HepG2 (cell line): ENCODE data around the gene SNCG. TPM values are rescaled to one million over a fixed set of nuclear protein-coding genes. Genes with fewer than 3 reads are reported as not detected.
A peak's percentile ranks its signal among the peaks of the same experiment; 100 is the strongest.

Experiments used
- ATAC-seq: fragments of 200-7000 bp; cut with Tn5 transposase; 3 replicates; pipeline ENCODE4 v1.9.1; 2020; ENCODE audit warnings: mild to moderate bottlenecking, moderate library complexity
- BruUV-seq: library from RNA; stranded (reverse); fragments of 400-500 nt; replicated peaks from 2 replicates; lab custom pipeline; 2021; lab: Mats Ljungman, UMichigan
- CTCF ChIA-PET: fragments of 300-600 bp; formaldehyde crosslinking; extraction: SDS; loops from one replicate; lab custom pipeline; 2021; ENCODE audit warnings: low total read pairs, inconsistent platforms, low intra/inter-chr PET ratio; lab: Yijun Ruan, JAX
- POLR2A ChIA-PET: fragments of 350-600 bp; sonication (Branson Sonifier 250); formaldehyde crosslinking; loops from one replicate; lab custom pipeline; 2020; ENCODE audit warnings: antibody characterized with exemption, inconsistent platforms; lab: Yijun Ruan, JAX
- DNase-seq: peaks from one replicate; pipeline ENCODE4 v3.0.0-alpha.2; 2015; ENCODE audit warnings: low spot score
- FAIRE-seq: peaks from 3 replicates; lab custom pipeline; 2011; peaks lifted over from hg19 to GRCh38; lab: Jason Lieb, UNC
- H2AFZ ChIP-seq: one replicate; pipeline ENCODE4 v1.6.1; 2011; ENCODE audit warnings: low read length, inconsistent platforms
- H3K27ac ChIP-seq: fragments of 300-600 bp; 3 replicates; pipeline ENCODE4 v1.8.0; 2011; ENCODE audit warnings: mixed run types, mild to moderate bottlenecking, mixed read lengths, low read length, inconsistent platforms; ENCODE audit not compliant: insufficient read depth; ENCODE audit errors: extremely low read length
- H3K27me3 ChIP-seq, 2 experiments: fragments of 200-600 bp in 1 of 2; 2 replicates in 1 of 2; 3 replicates in 1 of 2; pipeline versions ENCODE4 v1.6.0 to v1.8.0; 2011; ENCODE audit warnings: low read length in 2 of 2, mild to moderate bottlenecking in 2 of 2, moderate library complexity in 2 of 2, inconsistent platforms in 1 of 2; ENCODE audit not compliant: insufficient read depth in 2 of 2, control insufficient read depth in 1 of 2
- H3K36me3 ChIP-seq, 2 experiments: fragments of 200-600 bp in 1 of 2; replicated peaks in 1 of 2; 2 replicates in 1 of 2; 3 replicates in 1 of 2; pipeline versions ENCODE4 v1.5.1 to v1.8.0; 2011; ENCODE audit warnings: low read length in 2 of 2, inconsistent platforms in 1 of 2; ENCODE audit not compliant: insufficient read depth in 2 of 2, control insufficient read depth in 1 of 2
- H3K4me1 ChIP-seq: 2 replicates; pipeline ENCODE4 v1.5.1; 2012; ENCODE audit warnings: low read length, inconsistent platforms; ENCODE audit not compliant: insufficient read depth
- H3K4me2 ChIP-seq: 2 replicates; pipeline ENCODE4 v1.6.0; 2011; ENCODE audit warnings: low read depth, low read length, inconsistent platforms
- H3K4me3 ChIP-seq, 3 experiments: fragments of 200-600 bp in 1 of 3; sonication (generic), shearing (Covaris generic) in 1 of 3; replicated peaks in 1 of 3; 2 replicates each; pipeline ENCODE4 v1.5.1; 2011 to 2016; ENCODE audit warnings: low read length in 3 of 3, inconsistent platforms in 2 of 3, low read depth in 2 of 3, mild to moderate bottlenecking in 2 of 3, control low read depth in 1 of 3, mixed read lengths in 1 of 3; ENCODE audit not compliant: insufficient read depth in 1 of 3
- H3K79me2 ChIP-seq: one replicate; pipeline ENCODE4 v1.6.1; 2011; ENCODE audit warnings: low read length, inconsistent platforms; ENCODE audit not compliant: insufficient read depth
- H3K9ac ChIP-seq: 2 replicates; pipeline ENCODE4 v1.6.0; 2011; ENCODE audit warnings: mild to moderate bottlenecking, low read depth, low read length, inconsistent platforms; ENCODE audit not compliant: insufficient read depth
- H3K9me3 ChIP-seq: 2 replicates; pipeline ENCODE4 v1.5.1; 2012; ENCODE audit warnings: mild to moderate bottlenecking, low read length
- H4K20me1 ChIP-seq: 2 replicates; pipeline ENCODE4 v1.6.0; 2011; ENCODE audit warnings: inconsistent platforms, mild to moderate bottlenecking, low read length, moderate library complexity; ENCODE audit not compliant: insufficient read depth
- AGO2 ChIP-seq: fragments of 200-400 bp; formaldehyde crosslinking; optimal IDR thresholded peaks from 2 replicates; pipeline ENCODE3; 2017; ENCODE audit warnings: mild to moderate bottlenecking, low read depth, low read length, moderate library complexity
- EED ChIP-seq: sonication (generic); formaldehyde crosslinking; IDR thresholded peaks from 2 replicates; pipeline ENCODE4 v1.5.0; 2020; ENCODE audit warnings: mild to moderate bottlenecking, missing genetic modification reagents
- HNF4A ChIP-seq: sonication (generic); formaldehyde crosslinking; IDR thresholded peaks from 2 replicates; pipeline ENCODE4 v1.4.0; 2020; ENCODE audit warnings: missing genetic modification reagents
- IRX3 ChIP-seq: sonication (generic); formaldehyde crosslinking; IDR thresholded peaks from 2 replicates; pipeline ENCODE4 v1.8.1; 2023; ENCODE audit warnings: mild to moderate bottlenecking, low read depth, missing genetic modification reagents, borderline replicate concordance
- WGBS: methylation state at CpG from one replicate; pipeline ENCODE4 v1.1.6; 2017; ENCODE audit warnings: low lambda C conversion rate; 5-methylcytosine and 5-hydroxymethylcytosine counted together
- in situ Hi-C: cut with HindIII; loops from 2 replicates; pipeline ENCODE4 v1.10.0; 2017; ENCODE audit warnings: low pct_unique_long_range_greater_than_20kb; ENCODE audit not compliant: extremely low pct_ligation_motif_present
- intact Hi-C: fragments of 100-400 bp; cut with micrococcal nuclease; formaldehyde crosslinking; loops from one replicate; pipeline ENCODE4 v1.10.0; 2022; ENCODE audit not compliant: unreplicated experiment
- polyA plus RNA-seq, 8 experiments: library from polyadenylated mRNA; depleted of rRNA in 3 of 8; stranded (reverse) in 7 of 8; unstranded in 1 of 8; fragments of >200 nt; fragmentation: Illumina TruSeq in 4 of 8; extraction: Trizol in 4 of 8; gene quantifications; 2 replicates each; pipeline versions ENCODE4 v1.2.1 to v1.2.3, GENCODE V29; 2011 to 2016; ENCODE audit warnings: low read depth in 4 of 8, missing spikeins in 1 of 8, mixed read lengths in 1 of 8; ENCODE audit not compliant: insufficient read depth in 1 of 8
- total RNA-seq, 5 experiments: library from RNA; depleted of rRNA; stranded (reverse); fragments of >200 nt; fragmentation: Illumina TruSeq; extraction: Trizol; gene quantifications; 2 replicates each; pipeline ENCODE4 v1.2.3, GENCODE V29; 2016; ENCODE audit warnings: low read depth in 1 of 5
- TF ChIP-seq, protein P1 (sequence below): sonication (generic); formaldehyde crosslinking; IDR thresholded peaks from 2 replicates; pipeline ENCODE4 v1.5.1; 2020; ENCODE audit warnings: mild to moderate bottlenecking, missing genetic modification reagents, moderate library complexity
- TF ChIP-seq, protein P2 (sequence below), 2 experiments: IDR thresholded peaks; 2 replicates each; pipeline ENCODE4 v1.6.1; 2011 to 2012; ENCODE audit warnings: low read length in 2 of 2, borderline replicate concordance in 1 of 2, low read depth in 1 of 2, mild to moderate bottlenecking in 1 of 2, moderate library complexity in 1 of 2

SNCG gene
- total and polyA plus RNA-seq, 2 of the 13 experiments (the other 11 are each of a cell fraction or from before 2014, with no cell fraction given), result 0.22 to 0.91 TPM

DNA sequence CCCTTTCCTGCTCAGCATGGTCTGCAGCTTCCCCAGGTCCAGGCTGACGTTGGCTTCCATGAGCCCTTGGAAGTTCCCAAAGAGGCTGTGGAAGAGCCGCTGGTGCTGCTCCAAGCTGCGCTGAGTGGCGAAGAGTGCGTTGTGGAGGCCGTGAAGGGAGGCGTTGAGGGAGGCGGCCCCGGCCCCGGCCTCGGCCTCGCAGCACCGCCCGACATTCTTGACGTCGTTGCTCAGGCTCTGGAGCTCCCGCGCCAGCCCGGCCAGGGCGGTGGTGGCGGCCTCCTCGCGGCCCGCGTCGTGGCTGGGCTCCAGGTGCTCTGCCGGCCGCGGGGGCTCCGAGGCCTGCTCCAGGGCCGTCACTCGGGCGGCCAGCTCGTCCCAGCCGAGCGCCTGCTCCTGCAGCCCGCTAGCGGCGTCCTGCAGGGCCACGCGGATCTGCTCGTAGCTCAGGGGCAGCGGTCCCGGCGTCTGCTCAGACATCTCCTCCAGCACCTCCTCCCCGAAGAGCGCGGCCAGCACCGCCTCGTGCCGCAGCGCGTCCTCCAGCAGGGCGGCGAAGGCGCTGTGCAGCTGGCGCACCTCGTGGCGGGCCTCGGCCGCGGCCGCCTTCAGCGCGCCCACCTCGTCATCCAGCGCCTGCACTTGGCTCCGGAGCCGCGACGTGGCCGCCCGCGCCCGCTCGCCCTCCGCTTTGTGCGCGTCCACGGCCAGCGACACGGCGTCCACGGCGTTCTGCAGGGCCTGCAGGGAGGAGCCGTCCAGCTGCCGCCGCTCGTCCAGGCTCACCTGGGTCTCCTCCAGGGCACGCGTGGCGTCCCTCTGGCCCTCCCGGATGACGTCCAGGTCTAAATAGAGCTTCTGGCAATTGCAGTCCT, 15.7 kb upstream of the SNCG start:
- Histone ChIP-seq H3K9ac (no peak overlapping the region), H3K79me2 (no peaks in the 10 kb centered on the region), H3K4me1 (peaks cover 34% of the 10 kb centered on the region), H3K36me3 (no peaks in the 10 kb centered on the region), H3K27me3 (peaks cover 5 to 27% of the 10 kb centered on the region in 2 experiments; a peak in 3 of 5 replicates), H3K27ac (no peak overlapping the region), H3K9me3 (no peaks in the 10 kb centered on the region), H4K20me1 (no peaks in the 10 kb centered on the region), H2AFZ (no peak overlapping the region), H3K4me3 (no peak overlapping the region), H3K4me2 (no peak overlapping the region)
- in situ Hi-C loops, result no loop called here
- no TSS peak for BruUV-seq
- intact Hi-C loops, result no loop called here
- ChIA-PET CTCF (no interaction called here), POLR2A (no interaction called here)
- 86% methylated on average over 51 of the region's 94 CpGs for WGBS
- TF ChIP-seq AGO2 (peak; percentile 33), IRX3 (CRISPR knock-in tag) (no peak)
- DNase-seq (no peak), ATAC-seq (no peak), FAIRE-seq (no peak)

DNA sequence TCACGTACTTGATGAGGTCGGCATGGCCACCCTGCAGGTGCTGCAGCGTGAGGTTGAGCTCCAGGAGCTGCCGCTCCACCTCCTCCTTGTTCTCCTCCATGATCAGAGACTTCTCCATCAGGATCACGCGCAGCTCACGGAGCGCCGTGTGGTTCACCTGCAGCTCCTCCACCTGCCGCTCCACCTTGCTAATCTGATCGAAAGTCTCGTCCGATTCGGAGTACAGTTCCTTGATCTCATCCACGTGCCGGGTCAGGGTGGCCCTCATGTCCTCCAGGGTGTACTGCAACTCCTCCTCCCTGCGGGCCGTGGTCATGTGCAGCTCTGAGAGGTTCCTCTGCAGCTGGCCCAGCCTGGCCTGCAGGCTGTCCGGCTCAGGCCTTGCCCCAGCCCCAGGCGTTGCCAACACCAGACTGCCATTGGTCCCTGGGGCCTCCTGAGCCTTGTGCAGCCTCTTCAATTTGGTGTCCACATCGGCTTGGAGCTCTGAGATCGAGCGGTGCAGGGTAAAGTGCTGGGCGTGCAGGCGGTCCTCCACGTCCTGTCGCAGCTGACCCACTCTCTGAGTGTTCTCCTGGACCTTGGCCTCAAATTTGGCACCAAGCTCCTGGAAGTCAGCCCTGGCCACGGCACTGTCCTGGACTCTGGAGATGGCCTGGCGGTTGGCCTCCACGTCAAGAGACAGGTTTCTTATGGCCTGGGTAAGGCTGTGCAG, 14.9 kb upstream of the SNCG start:
- 44% methylated on average over 27 of the region's 30 CpGs for WGBS
- Histone ChIP-seq H2AFZ (no peak overlapping the region), H3K27ac (no peak overlapping the region), H3K27me3 (peaks cover 5 to 29% of the 10 kb centered on the region in 2 experiments; a peak in 3 of 5 replicates), H3K4me2 (peak overlapping the region; percentile 20), H3K9ac (no peak overlapping the region), H3K9me3 (no peaks in the 10 kb centered on the region), H4K20me1 (no peaks in the 10 kb centered on the region), H3K4me3 (peak overlapping the region in 1 of 3 experiments; percentile 15; a peak in 1 of 6 replicates), H3K4me1 (peaks cover 34% of the 10 kb centered on the region), H3K36me3 (no peaks in the 10 kb centered on the region), H3K79me2 (no peaks in the 10 kb centered on the region)
- TF ChIP-seq, protein P1, sequence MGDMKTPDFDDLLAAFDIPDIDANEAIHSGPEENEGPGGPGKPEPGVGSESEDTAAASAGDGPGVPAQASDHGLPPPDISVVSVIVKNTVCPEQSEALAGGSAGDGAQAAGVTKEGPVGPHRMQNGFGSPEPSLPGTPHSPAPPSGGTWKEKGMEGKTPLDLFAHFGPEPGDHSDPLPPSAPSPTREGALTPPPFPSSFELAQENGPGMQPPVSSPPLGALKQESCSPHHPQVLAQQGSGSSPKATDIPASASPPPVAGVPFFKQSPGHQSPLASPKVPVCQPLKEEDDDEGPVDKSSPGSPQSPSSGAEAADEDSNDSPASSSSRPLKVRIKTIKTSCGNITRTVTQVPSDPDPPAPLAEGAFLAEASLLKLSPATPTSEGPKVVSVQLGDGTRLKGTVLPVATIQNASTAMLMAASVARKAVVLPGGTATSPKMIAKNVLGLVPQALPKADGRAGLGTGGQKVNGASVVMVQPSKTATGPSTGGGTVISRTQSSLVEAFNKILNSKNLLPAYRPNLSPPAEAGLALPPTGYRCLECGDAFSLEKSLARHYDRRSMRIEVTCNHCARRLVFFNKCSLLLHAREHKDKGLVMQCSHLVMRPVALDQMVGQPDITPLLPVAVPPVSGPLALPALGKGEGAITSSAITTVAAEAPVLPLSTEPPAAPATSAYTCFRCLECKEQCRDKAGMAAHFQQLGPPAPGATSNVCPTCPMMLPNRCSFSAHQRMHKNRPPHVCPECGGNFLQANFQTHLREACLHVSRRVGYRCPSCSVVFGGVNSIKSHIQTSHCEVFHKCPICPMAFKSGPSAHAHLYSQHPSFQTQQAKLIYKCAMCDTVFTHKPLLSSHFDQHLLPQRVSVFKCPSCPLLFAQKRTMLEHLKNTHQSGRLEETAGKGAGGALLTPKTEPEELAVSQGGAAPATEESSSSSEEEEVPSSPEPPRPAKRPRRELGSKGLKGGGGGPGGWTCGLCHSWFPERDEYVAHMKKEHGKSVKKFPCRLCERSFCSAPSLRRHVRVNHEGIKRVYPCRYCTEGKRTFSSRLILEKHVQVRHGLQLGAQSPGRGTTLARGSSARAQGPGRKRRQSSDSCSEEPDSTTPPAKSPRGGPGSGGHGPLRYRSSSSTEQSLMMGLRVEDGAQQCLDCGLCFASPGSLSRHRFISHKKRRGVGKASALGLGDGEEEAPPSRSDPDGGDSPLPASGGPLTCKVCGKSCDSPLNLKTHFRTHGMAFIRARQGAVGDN, result peak; percentile 43; the same call in 1 of the 2 replicates
- 0 out of 2 replicates have a peak, but pooled peaks have one; percentile 58 for TF ChIP-seq EED (CRISPR knock-in tag)
- peak; percentile 16; the same call in 1 of the 2 replicates for TF ChIP-seq HNF4A (CRISPR knock-in tag)
- TF ChIP-seq, protein P2, sequence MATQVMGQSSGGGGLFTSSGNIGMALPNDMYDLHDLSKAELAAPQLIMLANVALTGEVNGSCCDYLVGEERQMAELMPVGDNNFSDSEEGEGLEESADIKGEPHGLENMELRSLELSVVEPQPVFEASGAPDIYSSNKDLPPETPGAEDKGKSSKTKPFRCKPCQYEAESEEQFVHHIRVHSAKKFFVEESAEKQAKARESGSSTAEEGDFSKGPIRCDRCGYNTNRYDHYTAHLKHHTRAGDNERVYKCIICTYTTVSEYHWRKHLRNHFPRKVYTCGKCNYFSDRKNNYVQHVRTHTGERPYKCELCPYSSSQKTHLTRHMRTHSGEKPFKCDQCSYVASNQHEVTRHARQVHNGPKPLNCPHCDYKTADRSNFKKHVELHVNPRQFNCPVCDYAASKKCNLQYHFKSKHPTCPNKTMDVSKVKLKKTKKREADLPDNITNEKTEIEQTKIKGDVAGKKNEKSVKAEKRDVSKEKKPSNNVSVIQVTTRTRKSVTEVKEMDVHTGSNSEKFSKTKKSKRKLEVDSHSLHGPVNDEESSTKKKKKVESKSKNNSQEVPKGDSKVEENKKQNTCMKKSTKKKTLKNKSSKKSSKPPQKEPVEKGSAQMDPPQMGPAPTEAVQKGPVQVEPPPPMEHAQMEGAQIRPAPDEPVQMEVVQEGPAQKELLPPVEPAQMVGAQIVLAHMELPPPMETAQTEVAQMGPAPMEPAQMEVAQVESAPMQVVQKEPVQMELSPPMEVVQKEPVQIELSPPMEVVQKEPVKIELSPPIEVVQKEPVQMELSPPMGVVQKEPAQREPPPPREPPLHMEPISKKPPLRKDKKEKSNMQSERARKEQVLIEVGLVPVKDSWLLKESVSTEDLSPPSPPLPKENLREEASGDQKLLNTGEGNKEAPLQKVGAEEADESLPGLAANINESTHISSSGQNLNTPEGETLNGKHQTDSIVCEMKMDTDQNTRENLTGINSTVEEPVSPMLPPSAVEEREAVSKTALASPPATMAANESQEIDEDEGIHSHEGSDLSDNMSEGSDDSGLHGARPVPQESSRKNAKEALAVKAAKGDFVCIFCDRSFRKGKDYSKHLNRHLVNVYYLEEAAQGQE (IDR thresholded peaks at IDR 0.05; ENCODE audit: borderline replicate concordance in 1 of 2, low read depth in 1 of 2, low read length in 2 of 2), result no peak
- FAIRE-seq (no peak), DNase-seq (no peak), ATAC-seq (peak; percentile 14)
- ChIA-PET POLR2A (no interaction called here), CTCF (no interaction called here)
- intact Hi-C loops (no loop called here), in situ Hi-C loops (no loop called here)
- no TSS peak for BruUV-seq
